Breast epithelium (tissue), 4 donors: ENCODE measurements around the gene HIVEP3. TPM values are rescaled to one million over a fixed set of nuclear protein-coding genes. Genes with fewer than 3 reads are reported as not detected.

Source experiments
- DNase-seq, 2 donors: peaks; one replicate each; pipeline ENCODE4 v3.0.0-alpha.2; 2019; ENCODE audit warnings: low spot score in 2 of 2
- H3K27ac ChIP-seq, 2 donors: fragments of 200-600 bp; sonication (generic) in 1 of 2; one replicate each; pipeline ENCODE4 v1.5.1; 2016 to 2019; ENCODE audit warnings: mild to moderate bottlenecking in 1 of 2
- H3K27me3 ChIP-seq, 2 donors: fragments of 200-600 bp; sonication (generic) in 1 of 2; one replicate each; pipeline versions ENCODE4 v1.5.1 to v1.6.0; 2017 to 2019; ENCODE audit warnings: control low read depth in 1 of 2, mild to moderate bottlenecking in 1 of 2
- H3K36me3 ChIP-seq: fragments of 200-600 bp; one replicate; pipeline ENCODE4 v1.5.1; 2019
- H3K4me1 ChIP-seq, 2 donors: fragments of 200-600 bp; sonication (generic); one replicate each; pipeline ENCODE4 v1.5.1; 2016 to 2019; ENCODE audit warnings: control low read depth in 1 of 2
- H3K4me3 ChIP-seq, 3 donors: fragments of 200-600 bp; sonication (generic); 1 replicate in 2 of 3; 2 replicates in 1 of 3; pipeline ENCODE4 v1.5.1; 2016 to 2019; ENCODE audit warnings: mild to moderate bottlenecking in 3 of 3, moderate library complexity in 2 of 3
- H3K9me3 ChIP-seq, 2 donors: fragments of 200-600 bp; sonication (generic) in 1 of 2; one replicate each; pipeline ENCODE4 v1.5.1; 2016 to 2019; ENCODE audit warnings: control low read depth in 1 of 2
- POLR2A ChIP-seq: fragments of 450-650 bp; IDR thresholded peaks from one replicate; pipeline ENCODE4 v1.6.1; 2016; ENCODE audit warnings: antibody characterized with exemption, mild to moderate bottlenecking, moderate library complexity
- POLR2AphosphoS5 ChIP-seq, 3 donors: sonication (generic); formaldehyde crosslinking; IDR thresholded peaks; one replicate each; pipeline ENCODE4 v1.6.1; 2017; ENCODE audit warnings: antibody characterized with exemption in 3 of 3
- intact Hi-C: fragments of 100-400 bp; cut with DNase I; formaldehyde crosslinking; loops from one replicate; pipeline ENCODE4 v1.15.1; 2023; ENCODE audit warnings: low total_unique reads
- total RNA-seq, 3 donors: library from RNA; depleted of rRNA; stranded (reverse); fragments of >200 nt; gene quantifications; one replicate each; pipeline ENCODE4 v1.1.0, GENCODE V29; 2016
- TF ChIP-seq, protein P1 (sequence below), 3 donors: fragments of 450-650 bp; IDR thresholded peaks; one replicate each; pipeline ENCODE4 v1.5.1; 2016 to 2017; ENCODE audit warnings: antibody characterized with exemption in 3 of 3, mild to moderate bottlenecking in 3 of 3, moderate library complexity in 3 of 3

The HIVEP3 gene
- total RNA-seq, 3 donors from 2014 or later, result 3.5 to 13.5 (median 9.2) TPM

DNA sequence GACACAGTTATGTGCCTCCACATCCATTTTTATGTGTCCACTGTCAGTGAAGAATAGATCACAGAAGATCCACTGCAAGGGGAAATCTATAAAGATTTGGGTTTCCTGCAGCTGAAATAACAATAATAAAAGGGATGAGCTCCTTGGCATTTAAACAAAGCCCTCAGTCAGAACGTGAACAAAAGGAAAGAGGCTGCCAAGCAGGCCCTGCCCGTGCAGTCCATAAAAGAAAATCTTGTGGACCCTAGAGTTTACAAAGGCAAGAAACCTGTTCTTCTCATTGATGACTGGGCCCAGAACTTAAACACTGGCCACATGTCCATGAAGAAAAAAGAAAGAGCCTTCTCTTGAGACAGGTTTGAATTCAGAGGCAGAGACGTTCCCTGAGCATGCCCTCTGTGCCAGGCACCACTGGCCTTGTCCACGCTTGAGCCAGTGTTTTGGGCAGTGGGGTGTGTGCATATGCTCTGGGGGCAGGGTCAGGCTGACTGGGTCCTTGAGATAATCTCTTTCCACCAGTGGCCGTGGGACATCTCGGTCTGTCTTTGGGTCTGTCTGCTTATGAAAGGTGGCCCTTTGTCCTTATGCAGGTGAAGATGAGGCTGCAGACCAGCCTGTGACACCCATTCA is 142.7 kb downstream of the HIVEP3 start:
- H3K27ac ChIP-seq, result peak overlapping the region; percentile 72 to 92
- no peaks in the 10 kb centered on the region for H3K36me3 ChIP-seq
- no peak overlapping the region for H3K4me3 ChIP-seq
- no peaks in the 10 kb centered on the region for H3K9me3 ChIP-seq
- no peak for TF ChIP-seq POLR2AphosphoS5 (IDR thresholded peaks at IDR 0.05)
- TF ChIP-seq, protein P1, sequence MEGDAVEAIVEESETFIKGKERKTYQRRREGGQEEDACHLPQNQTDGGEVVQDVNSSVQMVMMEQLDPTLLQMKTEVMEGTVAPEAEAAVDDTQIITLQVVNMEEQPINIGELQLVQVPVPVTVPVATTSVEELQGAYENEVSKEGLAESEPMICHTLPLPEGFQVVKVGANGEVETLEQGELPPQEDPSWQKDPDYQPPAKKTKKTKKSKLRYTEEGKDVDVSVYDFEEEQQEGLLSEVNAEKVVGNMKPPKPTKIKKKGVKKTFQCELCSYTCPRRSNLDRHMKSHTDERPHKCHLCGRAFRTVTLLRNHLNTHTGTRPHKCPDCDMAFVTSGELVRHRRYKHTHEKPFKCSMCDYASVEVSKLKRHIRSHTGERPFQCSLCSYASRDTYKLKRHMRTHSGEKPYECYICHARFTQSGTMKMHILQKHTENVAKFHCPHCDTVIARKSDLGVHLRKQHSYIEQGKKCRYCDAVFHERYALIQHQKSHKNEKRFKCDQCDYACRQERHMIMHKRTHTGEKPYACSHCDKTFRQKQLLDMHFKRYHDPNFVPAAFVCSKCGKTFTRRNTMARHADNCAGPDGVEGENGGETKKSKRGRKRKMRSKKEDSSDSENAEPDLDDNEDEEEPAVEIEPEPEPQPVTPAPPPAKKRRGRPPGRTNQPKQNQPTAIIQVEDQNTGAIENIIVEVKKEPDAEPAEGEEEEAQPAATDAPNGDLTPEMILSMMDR (IDR thresholded peaks at IDR 0.05), result no peak
- TF ChIP-seq POLR2A, result no peak
- no peak for DNase-seq
- H3K4me1 ChIP-seq, result peaks cover 0 to 12% of the 10 kb centered on the region in 2 donors
- no peaks in the 10 kb centered on the region for H3K27me3 ChIP-seq
- intact Hi-C loops, result no loop called here

DNA sequence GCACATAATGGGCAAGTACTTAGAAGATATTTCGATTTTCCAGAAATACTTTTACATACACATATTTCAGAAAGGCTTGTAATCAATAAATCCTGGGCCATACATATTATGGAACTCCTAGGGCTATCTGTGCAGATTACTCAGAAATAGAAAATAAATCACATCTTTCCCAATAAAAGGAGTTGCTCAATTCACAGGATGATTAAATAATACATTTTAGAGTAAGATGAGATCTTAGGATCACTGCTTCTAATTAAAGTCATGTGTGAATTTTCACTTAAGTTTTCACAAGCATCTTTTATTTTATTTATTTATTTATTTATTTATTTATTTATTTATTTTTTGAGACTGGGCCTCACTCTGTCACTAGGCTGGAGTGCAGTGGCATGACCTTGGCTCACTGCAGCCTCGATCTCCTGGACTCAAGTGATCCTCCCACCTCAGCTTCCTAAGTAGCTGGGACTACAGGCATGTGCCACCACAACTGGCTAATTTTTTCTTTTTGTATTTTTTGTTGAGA is 144.2 kb downstream of the HIVEP3 start:
- DNase-seq, result no peak
- Histone ChIP-seq H3K27ac (peak overlapping the region in 1 of 2 donors; percentile 92), H3K9me3 (no peaks in the 10 kb centered on the region), H3K36me3 (no peaks in the 10 kb centered on the region), H3K4me3 (no peak overlapping the region), H3K4me1 (peaks cover 0 to 18% of the 10 kb centered on the region in 2 donors), H3K27me3 (no peaks in the 10 kb centered on the region)
- TF ChIP-seq, protein P1 (IDR thresholded peaks at IDR 0.05), result no peak
- TF ChIP-seq POLR2AphosphoS5 (IDR thresholded peaks at IDR 0.05) (no peak), POLR2A (no peak)
- intact Hi-C loops, result no loop called here

DNA sequence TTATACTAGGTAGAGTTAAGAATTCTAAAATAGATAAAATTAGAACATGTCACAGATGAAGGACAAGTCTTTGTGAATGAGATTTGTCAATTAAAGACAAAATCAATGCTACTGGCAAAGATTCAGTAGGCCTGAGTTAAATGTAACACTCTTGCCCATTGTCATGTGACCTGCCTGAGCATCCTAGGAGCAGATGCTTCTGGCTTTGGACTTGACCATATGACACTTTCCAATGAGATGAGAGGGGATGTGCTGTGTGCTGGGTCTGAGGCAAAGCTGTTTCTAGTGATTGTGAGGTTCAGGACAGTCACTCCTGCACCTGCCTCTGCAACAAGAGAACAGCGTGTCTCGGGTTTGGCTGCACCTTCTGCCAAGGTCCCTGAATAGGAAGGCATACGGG is 144.9 kb downstream of the HIVEP3 start:
- DNase-seq, result no peak
- no peaks in the 10 kb centered on the region for H3K9me3 ChIP-seq
- peaks cover 0 to 18% of the 10 kb centered on the region in 2 donors for H3K4me1 ChIP-seq
- H3K27ac ChIP-seq, result peak overlapping the region; percentile 85 to 92
- H3K27me3 ChIP-seq, result no peaks in the 10 kb centered on the region
- intact Hi-C loops, result no loop called here
- no peak overlapping the region for H3K4me3 ChIP-seq
- TF ChIP-seq, protein P1 (IDR thresholded peaks at IDR 0.05), result no peak
- no peak for TF ChIP-seq POLR2A
- TF ChIP-seq POLR2AphosphoS5 (IDR thresholded peaks at IDR 0.05), result no peak
- no peaks in the 10 kb centered on the region for H3K36me3 ChIP-seq

DNA sequence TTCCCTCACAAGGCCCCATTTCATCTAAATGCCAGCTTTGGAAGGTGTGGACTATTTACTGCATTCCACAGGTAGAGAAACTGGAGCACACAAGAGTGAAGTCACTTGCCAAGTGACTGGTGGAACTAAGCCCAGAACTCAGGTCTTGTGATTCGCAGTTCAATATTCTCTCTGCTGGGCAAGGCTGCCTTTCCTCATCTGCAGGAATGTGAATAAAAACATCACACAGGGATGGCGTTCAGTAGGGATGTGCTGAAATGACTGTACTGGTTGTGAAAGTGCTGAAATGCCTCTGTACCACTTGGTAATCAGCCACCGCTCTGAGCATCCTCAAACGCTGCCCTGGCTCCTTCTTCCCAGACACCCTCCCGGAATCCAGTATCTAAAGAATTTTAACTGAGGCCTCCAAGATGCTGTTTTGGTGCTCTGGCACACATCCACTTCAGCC is 145.6 kb downstream of the HIVEP3 start:
- DNase-seq, result peak; percentile 63 to 94
- peaks cover 0 to 18% of the 10 kb centered on the region in 2 donors for H3K4me1 ChIP-seq
- intact Hi-C loops, result no loop called here
- no peaks in the 10 kb centered on the region for H3K9me3 ChIP-seq
- H3K27ac ChIP-seq, result peak overlapping the region; percentile 85 to 92
- peak; percentile 52 to 74 (median 52) for TF ChIP-seq POLR2AphosphoS5 (IDR thresholded peaks at IDR 0.05)
- TF ChIP-seq, protein P1 (IDR thresholded peaks at IDR 0.05), result no peak
- TF ChIP-seq POLR2A, result no peak
- no peaks in the 10 kb centered on the region for H3K36me3 ChIP-seq
- no peak overlapping the region for H3K4me3 ChIP-seq
- no peaks in the 10 kb centered on the region for H3K27me3 ChIP-seq

DNA sequence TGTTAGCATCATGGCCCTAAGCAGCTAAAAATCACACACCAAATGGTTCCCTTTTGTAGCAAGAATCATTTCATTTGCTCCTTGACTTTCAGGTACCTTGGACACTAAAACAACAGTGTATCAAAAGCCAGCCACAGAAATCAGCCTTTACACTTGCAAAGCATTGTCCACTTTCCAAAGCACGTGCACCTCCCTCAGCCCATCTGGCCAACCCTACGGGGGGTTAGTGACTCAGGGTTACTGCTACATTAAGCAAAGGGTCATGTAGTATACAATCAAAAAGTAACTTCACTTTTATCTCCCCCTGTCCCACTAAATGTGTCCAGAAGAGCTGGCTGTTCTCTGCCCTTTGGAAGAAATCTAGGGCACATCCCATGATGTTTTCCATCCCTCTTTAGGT is 149.7 kb downstream of the HIVEP3 start:
- Histone ChIP-seq H3K36me3 (no peaks in the 10 kb centered on the region), H3K4me1 (peaks cover 2 to 18% of the 10 kb centered on the region in 2 donors), H3K4me3 (no peak overlapping the region), H3K27ac (peak overlapping the region; percentile 70 to 76), H3K9me3 (no peaks in the 10 kb centered on the region), H3K27me3 (no peaks in the 10 kb centered on the region)
- no peak for DNase-seq
- intact Hi-C loops, result no loop called here
- no peak for TF ChIP-seq POLR2AphosphoS5 (IDR thresholded peaks at IDR 0.05)
- TF ChIP-seq, protein P1 (IDR thresholded peaks at IDR 0.05), result no peak
